ENCODE data around the gene NAV2.
"Not testable (repeated sequence)": the region's sequence is repeated elsewhere in the genome, so short reads cannot be mapped to it uniquely, and the experiment has no call there.

Gene NAV2

DNA sequence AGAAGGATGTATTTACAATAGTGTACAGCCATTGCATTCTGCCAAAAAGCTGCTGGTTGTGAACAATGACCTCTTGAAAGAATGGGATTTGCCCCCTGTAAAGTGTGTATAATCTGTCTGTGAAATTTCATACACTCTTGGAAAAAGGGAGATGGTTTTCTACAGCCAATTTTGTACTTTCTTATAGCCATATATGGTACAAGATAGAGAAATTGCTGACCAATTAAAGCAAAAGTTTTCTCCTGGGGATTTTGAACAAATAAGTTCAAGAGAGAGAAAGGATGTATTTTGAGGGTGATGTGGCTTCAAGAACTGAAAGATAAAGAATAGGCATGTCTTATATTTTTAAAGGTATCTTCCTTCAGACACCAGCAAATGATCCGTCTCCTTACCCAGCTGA is 211.0 kb downstream of the NAV2 start:
- no peaks in the 10 kb centered on the region for H3K9me3 ChIP-seq (replicated peaks; ENCODE audit: insufficient read depth, low read length)
- H3K79me2 ChIP-seq (ENCODE audit: low read length), result no peaks in the 10 kb centered on the region
- DNase-seq, result no peak
- no peak for TF ChIP-seq EZH2phosphoT487 (IDR thresholded peaks at IDR 0.05; ENCODE audit: low read length)
- TF ChIP-seq EZH2 (optimal IDR thresholded peaks at IDR 0.05; ENCODE audit: low read depth, low read length), result no peak
- H3K9me2 ChIP-seq (replicated peaks; ENCODE audit: insufficient read depth, low read length), result no peaks in the 10 kb centered on the region
- H3K4me3 ChIP-seq (ENCODE audit: low read length), result no peak overlapping the region
- H3F3A ChIP-seq (ENCODE audit: insufficient read depth, low read length), result no peaks in the 10 kb centered on the region
- no peaks in the 10 kb centered on the region for H3K4me1 ChIP-seq (ENCODE audit: low read length)
- H3K27me3 ChIP-seq (replicated peaks; ENCODE audit: insufficient read depth, low read length), result no peaks in the 10 kb centered on the region
- H3K36me3 ChIP-seq (replicated peaks; ENCODE audit: insufficient read depth, low read length), result no peaks in the 10 kb centered on the region
- no peak overlapping the region for H3K4me2 ChIP-seq (ENCODE audit: low read depth, low read length)
- no peak overlapping the region for H2AFZ ChIP-seq (ENCODE audit: low read length)
- no peak overlapping the region for H3K27ac ChIP-seq (ENCODE audit: low read length)
- H3K9ac ChIP-seq (ENCODE audit: low read length), result no peak overlapping the region
- no peaks in the 10 kb centered on the region for H4K20me1 ChIP-seq (ENCODE audit: insufficient read depth, low read length)

DNA sequence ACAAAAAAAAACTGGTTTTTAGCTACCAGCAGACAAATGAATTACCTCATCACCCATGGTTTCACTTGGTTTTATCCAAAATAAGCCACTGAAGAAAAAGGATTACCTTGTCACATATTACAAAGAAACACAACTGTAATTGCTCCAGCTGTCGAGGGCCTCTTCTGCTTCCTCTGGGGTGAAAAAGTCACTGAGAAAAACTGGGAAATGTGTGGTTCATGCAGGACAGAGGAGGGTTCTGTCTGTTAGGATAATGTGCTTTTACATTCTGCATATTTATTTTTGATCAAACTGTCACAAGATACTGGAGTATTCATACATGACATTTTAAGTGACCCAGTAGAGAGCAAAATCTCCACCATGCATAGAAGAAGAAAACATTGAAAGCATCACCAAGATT is 211.7 kb downstream of the NAV2 start:
- Histone ChIP-seq H3K79me2 (ENCODE audit: low read length) (no peaks in the 10 kb centered on the region), H3K27ac (ENCODE audit: low read length) (no peak overlapping the region), H3K9me3 (replicated peaks; ENCODE audit: insufficient read depth, low read length) (no peaks in the 10 kb centered on the region), H3K4me2 (ENCODE audit: low read depth, low read length) (no peak overlapping the region), H2AFZ (ENCODE audit: low read length) (no peak overlapping the region), H3K9ac (ENCODE audit: low read length) (no peak overlapping the region), H3K4me3 (ENCODE audit: low read length) (no peak overlapping the region), H3K4me1 (ENCODE audit: low read length) (no peaks in the 10 kb centered on the region), H4K20me1 (ENCODE audit: insufficient read depth, low read length) (no peaks in the 10 kb centered on the region), H3K9me2 (replicated peaks; ENCODE audit: insufficient read depth, low read length) (no peaks in the 10 kb centered on the region), H3F3A (ENCODE audit: insufficient read depth, low read length) (no peaks in the 10 kb centered on the region), H3K27me3 (replicated peaks; ENCODE audit: insufficient read depth, low read length) (no peaks in the 10 kb centered on the region), H3K36me3 (replicated peaks; ENCODE audit: insufficient read depth, low read length) (no peaks in the 10 kb centered on the region)
- DNase-seq, result no peak
- TF ChIP-seq, protein P1, sequence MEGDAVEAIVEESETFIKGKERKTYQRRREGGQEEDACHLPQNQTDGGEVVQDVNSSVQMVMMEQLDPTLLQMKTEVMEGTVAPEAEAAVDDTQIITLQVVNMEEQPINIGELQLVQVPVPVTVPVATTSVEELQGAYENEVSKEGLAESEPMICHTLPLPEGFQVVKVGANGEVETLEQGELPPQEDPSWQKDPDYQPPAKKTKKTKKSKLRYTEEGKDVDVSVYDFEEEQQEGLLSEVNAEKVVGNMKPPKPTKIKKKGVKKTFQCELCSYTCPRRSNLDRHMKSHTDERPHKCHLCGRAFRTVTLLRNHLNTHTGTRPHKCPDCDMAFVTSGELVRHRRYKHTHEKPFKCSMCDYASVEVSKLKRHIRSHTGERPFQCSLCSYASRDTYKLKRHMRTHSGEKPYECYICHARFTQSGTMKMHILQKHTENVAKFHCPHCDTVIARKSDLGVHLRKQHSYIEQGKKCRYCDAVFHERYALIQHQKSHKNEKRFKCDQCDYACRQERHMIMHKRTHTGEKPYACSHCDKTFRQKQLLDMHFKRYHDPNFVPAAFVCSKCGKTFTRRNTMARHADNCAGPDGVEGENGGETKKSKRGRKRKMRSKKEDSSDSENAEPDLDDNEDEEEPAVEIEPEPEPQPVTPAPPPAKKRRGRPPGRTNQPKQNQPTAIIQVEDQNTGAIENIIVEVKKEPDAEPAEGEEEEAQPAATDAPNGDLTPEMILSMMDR (IDR thresholded peaks at IDR 0.05; ENCODE audit: low read length), result no peak
- no peak for TF ChIP-seq EZH2 (optimal IDR thresholded peaks at IDR 0.05; ENCODE audit: low read depth, low read length)
- no peak for TF ChIP-seq EZH2phosphoT487 (IDR thresholded peaks at IDR 0.05; ENCODE audit: low read length)

- DNase-seq, result no peak
- H3F3A ChIP-seq (ENCODE audit: insufficient read depth, low read length), result no peaks in the 10 kb centered on the region
- H3K9me3 ChIP-seq (replicated peaks; ENCODE audit: insufficient read depth, low read length), result no peaks in the 10 kb centered on the region
- no peaks in the 10 kb centered on the region for H3K36me3 ChIP-seq (replicated peaks; ENCODE audit: insufficient read depth, low read length)
- no peaks in the 10 kb centered on the region for H3K9me2 ChIP-seq (replicated peaks; ENCODE audit: insufficient read depth, low read length)
- no peak overlapping the region for H3K9ac ChIP-seq (ENCODE audit: low read length)
- no peaks in the 10 kb centered on the region for H3K4me1 ChIP-seq (ENCODE audit: low read length)
- no peak overlapping the region for H3K4me3 ChIP-seq (ENCODE audit: low read length)
- no peak overlapping the region for H2AFZ ChIP-seq (ENCODE audit: low read length)
- H3K79me2 ChIP-seq (ENCODE audit: low read length), result no peaks in the 10 kb centered on the region
- H3K4me2 ChIP-seq (ENCODE audit: low read depth, low read length), result no peak overlapping the region
- H3K27ac ChIP-seq (ENCODE audit: low read length), result no peak overlapping the region
- TF ChIP-seq, protein P1 (IDR thresholded peaks at IDR 0.05; ENCODE audit: low read length), result no peak
- H3K27me3 ChIP-seq (replicated peaks; ENCODE audit: insufficient read depth, low read length), result no peaks in the 10 kb centered on the region
- H4K20me1 ChIP-seq (ENCODE audit: insufficient read depth, low read length), result no peaks in the 10 kb centered on the region
These were observed 212.1 kb downstream of the NAV2 start for GRCh38 chr11:19924716-19925115.

DNA sequence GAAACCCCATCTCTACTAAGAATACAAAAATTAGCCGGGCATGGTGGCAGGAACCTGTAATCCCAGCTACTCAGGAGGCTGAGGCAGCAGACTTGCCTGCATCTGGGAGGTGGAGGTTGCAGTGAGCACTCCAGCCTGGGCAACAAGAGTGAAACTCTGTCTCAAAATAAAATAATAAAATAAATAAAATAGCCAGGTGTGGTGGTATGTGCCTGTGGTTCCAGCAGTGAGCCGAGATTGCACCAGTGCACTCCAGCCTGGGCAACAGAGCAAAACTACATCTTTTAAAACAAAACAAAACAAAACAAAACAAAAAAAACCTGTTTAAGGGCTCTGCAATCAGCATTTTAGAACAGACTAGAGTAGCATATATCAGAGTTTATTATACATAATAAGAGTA is 214.8 kb downstream of the NAV2 start:
- not testable (repeated sequence) for H3F3A ChIP-seq (ENCODE audit: insufficient read depth, low read length); H3K27me3 ChIP-seq (replicated peaks; ENCODE audit: insufficient read depth, low read length); H2AFZ ChIP-seq (ENCODE audit: low read length); DNase-seq; H3K4me2 ChIP-seq (ENCODE audit: low read depth, low read length); H3K79me2 ChIP-seq (ENCODE audit: low read length); H3K9me2 ChIP-seq (replicated peaks; ENCODE audit: insufficient read depth, low read length); H3K9me3 ChIP-seq (replicated peaks; ENCODE audit: insufficient read depth, low read length); H3K27ac ChIP-seq (ENCODE audit: low read length); H3K36me3 ChIP-seq (replicated peaks; ENCODE audit: insufficient read depth, low read length); H3K9ac ChIP-seq (ENCODE audit: low read length); H4K20me1 ChIP-seq (ENCODE audit: insufficient read depth, low read length); H3K4me3 ChIP-seq (ENCODE audit: low read length); H3K4me1 ChIP-seq (ENCODE audit: low read length)
